Ishikawa (cell line): ENCODE results near the gene POLR3G.

Experiments
- EGR1 ChIP-seq: IDR thresholded peaks from 2 replicates; pipeline ENCODE4 v1.6.1; 2012
- EP300 ChIP-seq: IDR thresholded peaks from 2 replicates; pipeline ENCODE4 v1.6.1; 2012; ENCODE audit warnings: borderline replicate concordance
- FOXM1 ChIP-seq: IDR thresholded peaks from 2 replicates; pipeline ENCODE4 v1.6.1; 2012; ENCODE audit warnings: low read depth, borderline replicate concordance
- TAF1 ChIP-seq: IDR thresholded peaks from 2 replicates; pipeline ENCODE4 v1.6.1; 2012; ENCODE audit warnings: low read depth, mild to moderate bottlenecking
- TF ChIP-seq, protein P1 (sequence below): IDR thresholded peaks from 2 replicates; pipeline ENCODE4 v1.6.1; 2012; ENCODE audit warnings: low read depth, mild to moderate bottlenecking

DNA sequence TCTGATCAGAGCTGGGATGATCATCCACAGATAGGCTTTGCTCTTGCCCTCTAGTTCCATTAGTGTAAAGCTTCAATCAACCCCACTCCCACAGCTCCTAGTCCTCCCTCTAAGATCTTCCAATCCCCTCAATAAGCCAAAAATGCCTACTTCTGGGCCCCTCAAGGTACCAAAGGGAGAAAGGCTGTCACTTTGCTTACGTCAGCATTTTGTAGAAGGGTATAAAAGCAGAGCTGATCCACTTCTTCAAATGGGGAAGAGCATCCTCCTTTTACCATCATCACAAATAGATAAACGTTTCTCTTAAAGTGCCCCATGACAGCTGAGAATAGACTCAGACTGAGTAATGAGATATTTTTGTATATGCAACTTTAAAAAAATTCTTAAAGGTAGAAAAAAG lies 70.8 kb downstream of the POLR3G start:
- TF ChIP-seq TAF1 (no peak), EGR1 (no peak), FOXM1 (no peak), EP300 (no peak)
- TF ChIP-seq, protein P1, sequence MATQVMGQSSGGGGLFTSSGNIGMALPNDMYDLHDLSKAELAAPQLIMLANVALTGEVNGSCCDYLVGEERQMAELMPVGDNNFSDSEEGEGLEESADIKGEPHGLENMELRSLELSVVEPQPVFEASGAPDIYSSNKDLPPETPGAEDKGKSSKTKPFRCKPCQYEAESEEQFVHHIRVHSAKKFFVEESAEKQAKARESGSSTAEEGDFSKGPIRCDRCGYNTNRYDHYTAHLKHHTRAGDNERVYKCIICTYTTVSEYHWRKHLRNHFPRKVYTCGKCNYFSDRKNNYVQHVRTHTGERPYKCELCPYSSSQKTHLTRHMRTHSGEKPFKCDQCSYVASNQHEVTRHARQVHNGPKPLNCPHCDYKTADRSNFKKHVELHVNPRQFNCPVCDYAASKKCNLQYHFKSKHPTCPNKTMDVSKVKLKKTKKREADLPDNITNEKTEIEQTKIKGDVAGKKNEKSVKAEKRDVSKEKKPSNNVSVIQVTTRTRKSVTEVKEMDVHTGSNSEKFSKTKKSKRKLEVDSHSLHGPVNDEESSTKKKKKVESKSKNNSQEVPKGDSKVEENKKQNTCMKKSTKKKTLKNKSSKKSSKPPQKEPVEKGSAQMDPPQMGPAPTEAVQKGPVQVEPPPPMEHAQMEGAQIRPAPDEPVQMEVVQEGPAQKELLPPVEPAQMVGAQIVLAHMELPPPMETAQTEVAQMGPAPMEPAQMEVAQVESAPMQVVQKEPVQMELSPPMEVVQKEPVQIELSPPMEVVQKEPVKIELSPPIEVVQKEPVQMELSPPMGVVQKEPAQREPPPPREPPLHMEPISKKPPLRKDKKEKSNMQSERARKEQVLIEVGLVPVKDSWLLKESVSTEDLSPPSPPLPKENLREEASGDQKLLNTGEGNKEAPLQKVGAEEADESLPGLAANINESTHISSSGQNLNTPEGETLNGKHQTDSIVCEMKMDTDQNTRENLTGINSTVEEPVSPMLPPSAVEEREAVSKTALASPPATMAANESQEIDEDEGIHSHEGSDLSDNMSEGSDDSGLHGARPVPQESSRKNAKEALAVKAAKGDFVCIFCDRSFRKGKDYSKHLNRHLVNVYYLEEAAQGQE, result no peak
